Natural killer cell treated with Interleukin-12 subunit alpha and Interleukin-12 subunit beta and Interleukin-15 and Interleukin-18, amount 100 ng/mL, for 72 hours (primary cell): ENCODE results near the gene ANO4. TPM values are rescaled to one million over a fixed set of nuclear protein-coding genes. Genes with fewer than 3 reads are reported as not detected.
"Not testable (repeated sequence)": the region's sequence is repeated elsewhere in the genome, so short reads cannot be mapped to it uniquely, and the experiment has no call there.

Source experiments
- ATAC-seq, 2 donors: fragments of 150-1000 bp; cut with Tn5 transposase in 1 of 2; sonication (Bioruptor Pico), chemical (Tn5 transposase) in 1 of 2; 2 replicates each; pipeline ENCODE4 v1.10.0; 2021
- DNase-seq: peaks from one replicate; pipeline ENCODE4 v3.0.0; 2022; ENCODE audit warnings: low spot score
- H3K27ac Mint-ChIP-seq, 2 donors: 1 replicate in 1 of 2; 2 replicates in 1 of 2; pipeline ENCODE4 v1.8.0; 2022; ENCODE audit warnings: mixed read lengths in 2 of 2, mild to moderate bottlenecking in 1 of 2, moderate library complexity in 1 of 2
- H3K27me3 Mint-ChIP-seq, 2 donors: 1 replicate in 1 of 2; 2 replicates in 1 of 2; pipeline ENCODE4 v1.8.0; 2022; ENCODE audit warnings: mixed read lengths in 2 of 2
- H3K36me3 Mint-ChIP-seq: one replicate; pipeline ENCODE4 v1.8.0; 2022; ENCODE audit warnings: mixed read lengths
- H3K4me1 Mint-ChIP-seq, 2 donors: 1 replicate in 1 of 2; 2 replicates in 1 of 2; pipeline ENCODE4 v1.8.0; 2022; ENCODE audit warnings: low read depth in 2 of 2, mixed read lengths in 2 of 2, mild to moderate bottlenecking in 1 of 2
- H3K4me3 Mint-ChIP-seq: one replicate; pipeline ENCODE4 v1.8.0; 2022; ENCODE audit warnings: mixed read lengths
- H3K9me3 Mint-ChIP-seq: 2 replicates; pipeline ENCODE4 v1.8.0; 2022; ENCODE audit warnings: mixed read lengths
- total RNA-seq, 2 donors: library from RNA; stranded (reverse); gene quantifications; one replicate each; pipeline ENCODE4 v1.2.3, GENCODE V29; 2022

The ANO4 gene
- total RNA-seq, 2 donors from 2014 or later: not detected

- H3K4me1 Mint-ChIP-seq: no peaks in the 10 kb centered on the region
- no peaks in the 10 kb centered on the region for H3K27me3 Mint-ChIP-seq
- H3K9me3 Mint-ChIP-seq: no peaks in the 10 kb centered on the region
- ATAC-seq: no peak
- no peak for DNase-seq
- no peak overlapping the region for H3K4me3 Mint-ChIP-seq
- no peak overlapping the region for H3K27ac Mint-ChIP-seq
- H3K36me3 Mint-ChIP-seq: no peaks in the 10 kb centered on the region
These were observed 119.5 kb downstream of the ANO4 start for GRCh38 chr12:100913872-100914592.

DNA sequence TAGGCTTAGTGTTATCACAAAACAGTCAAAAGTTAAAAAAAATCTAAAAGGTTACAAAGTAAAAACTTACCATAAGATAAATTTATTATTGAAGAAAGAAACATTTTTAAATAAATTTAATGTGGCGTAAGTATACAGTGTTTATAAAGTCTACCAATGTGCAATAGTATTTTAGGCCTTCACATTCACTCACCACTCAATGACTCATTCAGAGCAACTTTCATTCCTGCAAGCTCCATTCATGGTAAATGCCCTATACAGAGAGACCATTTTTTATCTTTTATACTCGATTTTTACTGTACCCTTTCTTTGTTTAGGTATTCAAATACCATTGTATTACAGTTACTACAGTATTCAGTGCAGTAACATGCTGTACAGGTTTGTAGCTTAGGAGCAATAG, 124.5 kb downstream of the ANO4 start:
- Mint-ChIP-seq H3K27ac (no peak overlapping the region), H3K27me3 (no peaks in the 10 kb centered on the region), H3K9me3 (peaks cover 7% of the 10 kb centered on the region), H3K36me3 (no peaks in the 10 kb centered on the region), H3K4me1 (no peaks in the 10 kb centered on the region), H3K4me3 (no peak overlapping the region)
- ATAC-seq: no peak
- DNase-seq: no peak

- Mint-ChIP-seq H3K9me3 (peaks cover 7% of the 10 kb centered on the region), H3K4me1 (no peaks in the 10 kb centered on the region), H3K27ac (no peak overlapping the region), H3K36me3 (no peaks in the 10 kb centered on the region), H3K27me3 (no peaks in the 10 kb centered on the region), H3K4me3 (no peak overlapping the region)
- DNase-seq (no peak), ATAC-seq (no peak)
These were observed 125.9 kb downstream of the ANO4 start for GRCh38 chr12:100920493-100920892.

- no peaks in the 10 kb centered on the region for H3K36me3 Mint-ChIP-seq
- peaks cover 12% of the 10 kb centered on the region for H3K9me3 Mint-ChIP-seq
- H3K27ac Mint-ChIP-seq: no peak overlapping the region
- H3K27me3 Mint-ChIP-seq: no peaks in the 10 kb centered on the region
- no peak for ATAC-seq
- DNase-seq: no peak
- H3K4me3 Mint-ChIP-seq: no peak overlapping the region
- no peaks in the 10 kb centered on the region for H3K4me1 Mint-ChIP-seq
These were observed 132.2 kb downstream of the ANO4 start for GRCh38 chr12:100926669-100927248.

DNA sequence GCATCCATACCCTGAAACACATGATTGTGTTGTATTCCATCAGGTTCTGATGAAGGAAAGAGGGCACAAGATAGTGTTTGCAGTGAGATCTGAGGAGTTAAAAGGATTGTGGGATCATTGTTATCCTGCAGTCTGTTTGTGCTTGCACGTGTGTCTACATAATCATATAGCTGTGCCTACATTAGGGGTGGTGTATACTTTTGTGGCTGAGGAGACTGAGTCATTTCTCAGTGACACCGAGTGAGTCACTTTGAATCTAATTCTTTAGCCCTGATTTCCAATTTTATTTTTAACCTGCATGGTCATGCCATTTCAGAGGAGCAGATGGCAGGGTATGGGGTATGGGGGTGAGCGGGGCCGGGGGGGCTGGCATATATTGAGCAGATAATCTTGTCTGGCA, 133.2 kb downstream of the ANO4 start:
- peaks cover 15% of the 10 kb centered on the region for H3K9me3 Mint-ChIP-seq
- H3K36me3 Mint-ChIP-seq: no peaks in the 10 kb centered on the region
- no peaks in the 10 kb centered on the region for H3K4me1 Mint-ChIP-seq
- H3K27ac Mint-ChIP-seq: no peak overlapping the region
- H3K4me3 Mint-ChIP-seq: no peak overlapping the region
- no peak for DNase-seq
- no peaks in the 10 kb centered on the region for H3K27me3 Mint-ChIP-seq
- ATAC-seq: no peak

DNA sequence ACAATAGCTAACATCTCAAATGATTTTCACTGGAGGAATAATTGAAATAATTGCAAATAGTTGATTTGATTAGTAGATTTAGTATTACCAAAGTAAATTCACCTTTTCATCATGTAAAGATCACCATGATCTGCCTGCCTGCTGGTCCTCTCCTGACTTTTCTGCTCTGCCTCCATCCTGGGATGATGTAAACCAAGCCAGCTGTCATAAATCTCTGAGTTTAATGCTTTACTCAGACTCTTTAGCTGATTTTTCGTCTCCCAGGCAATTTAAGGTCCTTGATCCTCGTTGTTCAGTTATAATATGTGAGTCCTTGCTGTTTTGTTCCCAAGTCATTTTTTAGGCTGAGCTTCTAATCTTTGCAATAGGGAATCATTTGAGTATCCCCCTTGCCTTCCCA, 138.0 kb downstream of the ANO4 start:
- DNase-seq (no peak), ATAC-seq (no peak)
- H3K27me3 Mint-ChIP-seq: no peaks in the 10 kb centered on the region
- no peaks in the 10 kb centered on the region for H3K4me1 Mint-ChIP-seq
- peaks cover 14% of the 10 kb centered on the region for H3K9me3 Mint-ChIP-seq
- no peak overlapping the region for H3K27ac Mint-ChIP-seq
- H3K36me3 Mint-ChIP-seq: no peaks in the 10 kb centered on the region
- no peak overlapping the region for H3K4me3 Mint-ChIP-seq

- not testable (repeated sequence) for H3K4me3 Mint-ChIP-seq, DNase-seq, H3K4me1 Mint-ChIP-seq, ATAC-seq, H3K27me3 Mint-ChIP-seq, H3K27ac Mint-ChIP-seq, H3K36me3 Mint-ChIP-seq
- peaks cover 17% of the 10 kb centered on the region for H3K9me3 Mint-ChIP-seq
These were observed 139.0 kb downstream of the ANO4 start for GRCh38 chr12:100933531-100933930.

DNA sequence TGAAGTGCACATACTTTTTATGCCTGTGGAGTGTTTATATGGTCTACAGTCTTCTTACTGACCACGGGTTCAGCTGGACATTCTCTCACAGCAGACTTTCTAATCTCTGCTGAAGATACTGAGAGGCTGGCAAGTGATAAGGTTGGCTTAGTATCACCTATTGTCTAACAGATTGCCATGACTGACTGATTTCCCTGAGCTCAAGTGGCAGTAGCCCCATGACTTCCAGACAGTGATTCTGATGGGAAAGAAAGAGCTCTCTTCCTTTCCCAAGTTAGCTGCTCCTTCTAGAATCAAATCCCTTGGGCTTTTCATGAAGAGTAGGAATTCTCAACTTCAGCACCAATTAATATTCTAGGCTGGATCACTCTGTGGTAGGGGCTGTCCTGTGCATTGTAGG, 141.4 kb downstream of the ANO4 start:
- no peaks in the 10 kb centered on the region for H3K4me1 Mint-ChIP-seq
- H3K36me3 Mint-ChIP-seq: no peaks in the 10 kb centered on the region
- ATAC-seq: no peak
- no peaks in the 10 kb centered on the region for H3K27me3 Mint-ChIP-seq
- H3K4me3 Mint-ChIP-seq: no peak overlapping the region
- no peak overlapping the region for H3K27ac Mint-ChIP-seq
- H3K9me3 Mint-ChIP-seq: peaks cover 14% of the 10 kb centered on the region
- DNase-seq: no peak

- Mint-ChIP-seq H3K27ac (no peak overlapping the region), H3K4me1 (no peaks in the 10 kb centered on the region), H3K9me3 (peaks cover 14% of the 10 kb centered on the region), H3K27me3 (no peaks in the 10 kb centered on the region), H3K36me3 (no peaks in the 10 kb centered on the region), H3K4me3 (no peak overlapping the region)
- DNase-seq (no peak), ATAC-seq (no peak)
These were observed 142.1 kb downstream of the ANO4 start for GRCh38 chr12:100936661-100937060.

DNA sequence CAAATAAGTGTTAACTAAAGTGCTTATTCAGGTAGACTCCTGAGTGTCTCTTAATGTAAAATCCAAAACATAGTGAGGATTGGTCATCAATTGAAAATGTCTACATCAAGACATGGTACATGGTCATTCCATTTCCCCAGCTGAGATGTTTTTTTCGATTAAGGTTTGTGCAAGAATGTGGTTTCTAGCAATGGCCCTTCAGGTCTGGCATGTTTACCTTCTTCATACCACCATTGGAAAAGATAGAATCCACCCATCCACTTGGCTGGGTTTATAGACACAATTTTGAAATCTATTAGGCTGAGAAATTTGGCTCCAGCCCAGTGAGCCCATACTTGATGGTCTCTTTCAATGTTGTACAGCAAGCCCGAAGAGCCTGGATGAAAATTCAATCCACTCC, 145.9 kb downstream of the ANO4 start:
- H3K9me3 Mint-ChIP-seq: peaks cover 9% of the 10 kb centered on the region
- ATAC-seq (no peak), DNase-seq (no peak)
- H3K36me3 Mint-ChIP-seq: no peaks in the 10 kb centered on the region
- H3K4me3 Mint-ChIP-seq: no peak overlapping the region
- H3K27me3 Mint-ChIP-seq: no peaks in the 10 kb centered on the region
- no peaks in the 10 kb centered on the region for H3K4me1 Mint-ChIP-seq
- no peak overlapping the region for H3K27ac Mint-ChIP-seq

GRCh38 chr12:100942984-100943749, 148.6 kb downstream of the ANO4 start:
- H3K27ac Mint-ChIP-seq: no peak overlapping the region
- no peak for DNase-seq

GRCh38 chr12:100951756-100952155, 157.2 kb downstream of the ANO4 start:
- Mint-ChIP-seq H3K4me3 (no peak overlapping the region), H3K27ac (no peak overlapping the region), H3K36me3 (no peaks in the 10 kb centered on the region), H3K27me3 (no peaks in the 10 kb centered on the region), H3K9me3 (no peaks in the 10 kb centered on the region), H3K4me1 (no peaks in the 10 kb centered on the region)
- no peak for DNase-seq
- ATAC-seq: no peak

More at GRCh38 chr12:100942984-100943749, 148.6 kb downstream of the ANO4 start:
- H3K4me3 Mint-ChIP-seq: no peak overlapping the region
- ATAC-seq: no peak
- H3K4me1 Mint-ChIP-seq: no peaks in the 10 kb centered on the region
- peaks cover 8% of the 10 kb centered on the region for H3K9me3 Mint-ChIP-seq
- H3K27me3 Mint-ChIP-seq: no peaks in the 10 kb centered on the region
- no peaks in the 10 kb centered on the region for H3K36me3 Mint-ChIP-seq

GRCh38 chr12:100953217-100953616, 158.6 kb downstream of the ANO4 start:
- Mint-ChIP-seq H3K4me3 (no peak overlapping the region), H3K27ac (no peak overlapping the region), H3K27me3 (no peaks in the 10 kb centered on the region), H3K4me1 (no peaks in the 10 kb centered on the region), H3K9me3 (no peaks in the 10 kb centered on the region), H3K36me3 (no peaks in the 10 kb centered on the region)
- no peak for DNase-seq
- no peak for ATAC-seq

DNA sequence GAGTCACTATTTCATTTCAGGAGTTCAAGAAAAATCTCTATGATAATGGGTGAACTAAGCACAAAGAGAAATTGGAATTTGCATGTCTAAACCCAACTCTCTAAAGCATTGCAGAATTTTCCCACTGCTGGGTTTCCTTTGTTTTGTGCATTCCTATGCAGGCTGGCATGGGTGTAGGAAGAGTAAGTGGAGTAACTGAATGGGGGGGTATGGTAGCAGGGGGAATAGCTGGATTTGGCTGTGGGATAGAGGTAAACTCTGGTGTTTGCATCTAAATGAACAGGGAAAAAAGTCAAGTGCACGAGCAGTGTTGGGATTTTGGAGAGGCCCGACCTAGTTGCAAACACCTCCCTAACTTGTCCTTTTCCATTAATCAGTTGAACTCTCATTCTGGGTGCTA, 159.1 kb downstream of the ANO4 start:
- no peak overlapping the region for H3K4me3 Mint-ChIP-seq
- H3K4me1 Mint-ChIP-seq: no peaks in the 10 kb centered on the region
- no peak overlapping the region for H3K27ac Mint-ChIP-seq
- no peak for DNase-seq
- no peak for ATAC-seq
- H3K9me3 Mint-ChIP-seq: no peaks in the 10 kb centered on the region
- no peaks in the 10 kb centered on the region for H3K27me3 Mint-ChIP-seq
- no peaks in the 10 kb centered on the region for H3K36me3 Mint-ChIP-seq
